ENCODE results near the gene RGL3. TPM values are rescaled to one million over a fixed set of nuclear protein-coding genes. Genes with fewer than 3 reads are reported as not detected.
"Not testable (repeated sequence)": the region's sequence is repeated elsewhere in the genome, so short reads cannot be mapped to it uniquely, and the experiment has no call there.

The RGL3 gene
- total RNA-seq, 1 experiment from 2014 or later = not detected

GRCh38 chr19:11450570-11451326 lies 31.6 kb upstream of the RGL3 start:
- DNase-seq (ENCODE audit: low read depth) = no peak

- no peak for DNase-seq (ENCODE audit: low read depth)
Measured at GRCh38 chr19:11448923-11449554, 29.9 kb upstream of the RGL3 start.

- DNase-seq (ENCODE audit: low read depth) = no peak
Measured at GRCh38 chr19:11448410-11448809, 29.3 kb upstream of the RGL3 start.

- no peak for DNase-seq (ENCODE audit: low read depth)
Measured at GRCh38 chr19:11447347-11448262, 28.5 kb upstream of the RGL3 start.

- no peak for DNase-seq (ENCODE audit: low read depth)
Measured at GRCh38 chr19:11446652-11447301, 27.7 kb upstream of the RGL3 start.

- no peak for DNase-seq (ENCODE audit: low read depth)
Measured at GRCh38 chr19:11446271-11446651, 27.1 kb upstream of the RGL3 start.

- DNase-seq (ENCODE audit: low read depth) = no peak
Measured at GRCh38 chr19:11445141-11445540, 26.0 kb upstream of the RGL3 start.

- no peak for DNase-seq (ENCODE audit: low read depth)
Measured at GRCh38 chr19:11444059-11444458, 24.9 kb upstream of the RGL3 start.

GRCh38 chr19:11437955-11438354 lies 18.8 kb upstream of the RGL3 start:
- DNase-seq (ENCODE audit: low read depth) = no peak

- no peak for DNase-seq (ENCODE audit: low read depth)
Measured at GRCh38 chr19:11435833-11436313, 16.8 kb upstream of the RGL3 start.

GRCh38 chr19:11435057-11435832 lies 16.1 kb upstream of the RGL3 start, which contains the start of the genes ODAD3 and PRKCSH:
TSS of gene ODAD3 (minus strand) at chr19:11435121. CDS start at chr19:11435016, 105 bp downstream.
TSS of gene PRKCSH (plus strand) at chr19:11435635. CDS start at chr19:11436118, 483 bp downstream.
- DNase-seq (ENCODE audit: low read depth) = peak; percentile 100

GRCh38 chr19:11434703-11435056 lies 15.6 kb upstream of the RGL3 start:
- DNase-seq (ENCODE audit: low read depth) = no peak

GRCh38 chr19:11433526-11433925 lies 14.4 kb upstream of the RGL3 start:
- not testable (repeated sequence) for DNase-seq (ENCODE audit: low read depth)

GRCh38 chr19:11426656-11427055 lies 7.5 kb upstream of the RGL3 start:
- no peak for DNase-seq (ENCODE audit: low read depth)

- DNase-seq (ENCODE audit: low read depth) = no peak
Measured at GRCh38 chr19:11425719-11426457, 6.8 kb upstream of the RGL3 start.

GRCh38 chr19:11423791-11424181 lies 4.7 kb upstream of the RGL3 start:
- DNase-seq (ENCODE audit: low read depth) = no peak

GRCh38 chr19:11423164-11423790 lies 4.2 kb upstream of the RGL3 start:
- no peak for DNase-seq (ENCODE audit: low read depth)

- DNase-seq (ENCODE audit: low read depth) = no peak
Measured at GRCh38 chr19:11422163-11423065, 3.3 kb upstream of the RGL3 start.
